WTC11 (cell line): ENCODE measurements around the gene HIBADH. TPM values are rescaled to one million over a fixed set of nuclear protein-coding genes. Genes with fewer than 3 reads are reported as not detected.

ENCODE experiments used
- ATAC-seq: fragments of 200-7000 bp; cut with Tn5 transposase; 2 replicates; pipeline ENCODE4 v1.10.0; 2021; ENCODE audit warnings: mild to moderate bottlenecking, moderate library complexity
- CTCF ChIA-PET: fragments of 300-600 bp; sonication (Branson Sonifier 250); formaldehyde crosslinking; loops from one replicate; lab custom pipeline; 2021; ENCODE audit warnings: antibody characterized with exemption; lab: Charles Lee
- POLR2A ChIA-PET: fragments of 350-600 bp; sonication (Branson Sonifier 250); formaldehyde crosslinking; loops from one replicate; lab custom pipeline; 2021; ENCODE audit warnings: antibody characterized with exemption; lab: Charles Lee
- DNase-seq: peaks from one replicate; pipeline ENCODE4 v3.0.0; 2021; ENCODE audit warnings: low spot score
- H3K27ac Mint-ChIP-seq: 2 replicates; pipeline ENCODE4 v1.8.0; 2021; ENCODE audit warnings: mixed read lengths
- H3K27me3 Mint-ChIP-seq: 2 replicates; pipeline ENCODE4 v1.8.0; 2021; ENCODE audit warnings: low read depth, mild to moderate bottlenecking, moderate library complexity, mixed read lengths
- H3K36me3 Mint-ChIP-seq: 2 replicates; pipeline ENCODE4 v1.8.0; 2021; ENCODE audit warnings: mixed read lengths
- H3K4me1 Mint-ChIP-seq: 2 replicates; pipeline ENCODE4 v1.8.0; 2022; ENCODE audit warnings: mixed read lengths
- H3K4me3 Mint-ChIP-seq: 2 replicates; pipeline ENCODE4 v1.8.0; 2021; ENCODE audit warnings: mild to moderate bottlenecking, moderate library complexity, mixed read lengths
- H3K9me3 Mint-ChIP-seq: 2 replicates; pipeline ENCODE4 v1.8.0; 2021; ENCODE audit warnings: mixed read lengths
- AFF4 ChIP-seq: sonication (generic); formaldehyde crosslinking; IDR thresholded peaks from 2 replicates; pipeline ENCODE4 v1.8.1; 2023; ENCODE audit warnings: mild to moderate bottlenecking, missing genetic modification reagents, borderline replicate concordance
- ELF4 ChIP-seq: sonication (generic); formaldehyde crosslinking; IDR thresholded peaks from 2 replicates; pipeline ENCODE4 v1.8.1; 2022; ENCODE audit warnings: low read depth, mild to moderate bottlenecking, moderate library complexity, missing genetic modification reagents
- EMX1 ChIP-seq: fragments of 250-450 bp; sonication (Bioruptor Pico); IDR thresholded peaks from 2 replicates; pipeline ENCODE4 v1.8.0; 2021; ENCODE audit warnings: mild to moderate bottlenecking
- ERG ChIP-seq: fragments of 250-450 bp; sonication (Bioruptor Pico); IDR thresholded peaks from 2 replicates; pipeline ENCODE4 v1.8.0; 2021; ENCODE audit warnings: mild to moderate bottlenecking
- GABPB1 ChIP-seq: sonication (generic); formaldehyde crosslinking; IDR thresholded peaks from 2 replicates; pipeline ENCODE4 v1.8.1; 2023; ENCODE audit warnings: mild to moderate bottlenecking, missing genetic modification reagents
- NFYB ChIP-seq: sonication (generic); formaldehyde crosslinking; conservative IDR thresholded peaks from 2 replicates; pipeline ENCODE4 v1.8.0; 2022; ENCODE audit warnings: low read depth, missing genetic modification reagents
- NR2C2 ChIP-seq: sonication (generic); formaldehyde crosslinking; IDR thresholded peaks from 2 replicates; pipeline ENCODE4 v1.8.0; 2022; ENCODE audit warnings: mild to moderate bottlenecking, missing genetic modification reagents
- PRDM15 ChIP-seq: sonication (generic); formaldehyde crosslinking; IDR thresholded peaks from 2 replicates; pipeline ENCODE4 v1.8.0; 2022; ENCODE audit warnings: missing genetic modification reagents
- SMAD3 ChIP-seq: sonication (generic); formaldehyde crosslinking; IDR thresholded peaks from 2 replicates; pipeline ENCODE4 v1.8.0; 2022; ENCODE audit warnings: missing genetic modification reagents, mild to moderate bottlenecking, borderline replicate concordance
- TCF7 ChIP-seq: sonication (generic); formaldehyde crosslinking; IDR thresholded peaks from 2 replicates; pipeline ENCODE4 v1.8.0; 2022; ENCODE audit warnings: mild to moderate bottlenecking, low read depth, missing genetic modification reagents, moderate library complexity
- ZBTB43 ChIP-seq: sonication (generic); formaldehyde crosslinking; IDR thresholded peaks from 2 replicates; pipeline ENCODE4 v1.8.1; 2023; ENCODE audit warnings: mild to moderate bottlenecking, missing genetic modification reagents
- ZNF138 ChIP-seq: sonication (generic); formaldehyde crosslinking; conservative IDR thresholded peaks from 2 replicates; pipeline ENCODE4 v1.8.1; 2022; ENCODE audit warnings: mild to moderate bottlenecking, moderate library complexity, missing genetic modification reagents
- ZNF232 ChIP-seq: sonication (generic); formaldehyde crosslinking; IDR thresholded peaks from 2 replicates; pipeline ENCODE4 v1.8.0; 2022; ENCODE audit warnings: mild to moderate bottlenecking, missing genetic modification reagents
- ZNF671 ChIP-seq: fragments of 250-450 bp; sonication (Bioruptor Pico); IDR thresholded peaks from 2 replicates; pipeline ENCODE4 v1.8.0; 2021; ENCODE audit warnings: mild to moderate bottlenecking
- ZSCAN18 ChIP-seq: fragments of 250-450 bp; sonication (Bioruptor Pico); IDR thresholded peaks from 2 replicates; pipeline ENCODE4 v2.1.2; 2022; ENCODE audit warnings: mild to moderate bottlenecking, moderate library complexity
- total RNA-seq: library from RNA; stranded (reverse); gene quantifications from 3 replicates; pipeline ENCODE4 v1.2.3, GENCODE V29; 2021

Gene HIBADH
- total RNA-seq, 1 experiment from 2014 or later, result 27.9 TPM

- TF ChIP-seq TCF7 (CRISPR knock-in tag), result no peak
- no peak for TF ChIP-seq ZNF232
- no peak for TF ChIP-seq GABPB1 (CRISPR knock-in tag)
- TF ChIP-seq SMAD3, result no peak
Measured at GRCh38 chr7:27627146-27627545, 35.5 kb downstream of the HIBADH start (continued).

GRCh38 chr7:27619492-27619891 lies 43.2 kb downstream of the HIBADH start:
- H3K4me3 Mint-ChIP-seq, result no peak overlapping the region
- POLR2A ChIA-PET, result no interaction called here
- no peak for ATAC-seq

More at GRCh38 chr7:27619492-27619891, 43.2 kb downstream of the HIBADH start:
- TF ChIP-seq NFYB, result no peak
- no peak for TF ChIP-seq ERG
- TF ChIP-seq NR2C2 (CRISPR knock-in tag), result no peak
- no peak for TF ChIP-seq EMX1 (CRISPR knock-in tag)
- TF ChIP-seq ZNF671 (CRISPR knock-in tag), result no peak
- TF ChIP-seq ZNF138 (CRISPR knock-in tag), result no peak
- no peak for TF ChIP-seq PRDM15 (CRISPR knock-in tag)
- no peak for TF ChIP-seq AFF4
- TF ChIP-seq ZSCAN18 (CRISPR knock-in tag), result no peak
- no peak for TF ChIP-seq ZBTB43 (CRISPR knock-in tag)
- no peak for TF ChIP-seq ELF4 (CRISPR knock-in tag)
- Mint-ChIP-seq H3K9me3 (peaks cover 39% of the 10 kb centered on the region), H3K27me3 (no peaks in the 10 kb centered on the region), H3K4me1 (peaks cover 8% of the 10 kb centered on the region), H3K27ac (no peak overlapping the region), H3K36me3 (peaks cover 43% of the 10 kb centered on the region)
- DNase-seq, result no peak
- CTCF ChIA-PET, result no interaction called here
